Endodermal cell (in vitro differentiated cells): ENCODE results near the gene RFWD3. TPM values are rescaled to one million over a fixed set of nuclear protein-coding genes. Genes with fewer than 3 reads are reported as not detected.
"Not testable (repeated sequence)": the region's sequence is repeated elsewhere in the genome, so short reads cannot be mapped to it uniquely, and the experiment has no call there.

Experiments
- DNase-seq: peaks from one replicate; pipeline ENCODE4 v3.0.0-alpha.2; 2017
- H3K27ac ChIP-seq: 2 replicates; pipeline ENCODE4 v1.5.1; 2013; ENCODE audit warnings: mild to moderate bottlenecking, low read depth, low read length, moderate library complexity
- H3K27me3 ChIP-seq: 2 replicates; pipeline ENCODE4 v1.6.1; 2013; ENCODE audit warnings: mild to moderate bottlenecking, low read length, moderate library complexity; ENCODE audit not compliant: insufficient read depth, control insufficient read depth, poor library complexity, severe bottlenecking
- H3K36me3 ChIP-seq: 2 replicates; pipeline ENCODE4 v1.7.0; 2013; ENCODE audit warnings: mild to moderate bottlenecking, low read length, moderate library complexity; ENCODE audit not compliant: control insufficient read depth, insufficient read depth
- H3K4me1 ChIP-seq: one replicate; pipeline ENCODE4 v1.7.0; 2013; ENCODE audit warnings: low read length; ENCODE audit not compliant: control insufficient read depth, insufficient read depth
- H3K4me3 ChIP-seq: 2 replicates; pipeline ENCODE4 v1.5.1; 2013; ENCODE audit warnings: mild to moderate bottlenecking, low read length, moderate library complexity
- H3K9ac ChIP-seq: 2 replicates; pipeline ENCODE4 v1.6.1; 2013; ENCODE audit warnings: mild to moderate bottlenecking, low read length, moderate library complexity; ENCODE audit not compliant: poor library complexity, severe bottlenecking; ENCODE audit errors: extremely low read depth
- H3K9me3 ChIP-seq: 2 replicates; pipeline ENCODE4 v1.6.1; 2013; ENCODE audit warnings: mild to moderate bottlenecking, low read length, moderate library complexity; ENCODE audit not compliant: control insufficient read depth
- H3K27ac Mint-ChIP-seq: 2 replicates; pipeline ENCODE4 v1.8.0; 2020; ENCODE audit warnings: mixed read lengths
- H3K27me3 Mint-ChIP-seq: 2 replicates; pipeline ENCODE4 v1.8.0; 2021; ENCODE audit warnings: mild to moderate bottlenecking, mixed read lengths; ENCODE audit not compliant: insufficient read depth
- H3K36me3 Mint-ChIP-seq: 2 replicates; pipeline ENCODE4 v1.8.0; 2020; ENCODE audit warnings: low read depth, mixed read lengths
- H3K4me1 Mint-ChIP-seq: 2 replicates; pipeline ENCODE4 v1.8.0; 2020; ENCODE audit warnings: mixed read lengths
- H3K4me3 Mint-ChIP-seq: 2 replicates; pipeline ENCODE4 v1.8.0; 2020; ENCODE audit warnings: mild to moderate bottlenecking, moderate library complexity, mixed read lengths
- H3K9me3 Mint-ChIP-seq: 2 replicates; pipeline ENCODE4 v1.8.0; 2020; ENCODE audit warnings: mild to moderate bottlenecking, mixed read lengths
- WGBS, 2 experiments: methylation state at CpG; one replicate each; pipeline versions ENCODE4 v1.1.5 to v1.1.7; 2013; ENCODE audit warnings: missing lambda C conversion rate in 2 of 2, mixed read lengths in 1 of 2; ENCODE audit not compliant: insufficient coverage in 1 of 2, insufficient read length in 1 of 2; 5-methylcytosine and 5-hydroxymethylcytosine counted together
- total RNA-seq, 2 donors: library from RNA; stranded (reverse); fragmentation: NEBNext Ultra II Directional in 1 of 2; extraction: Animal tissue kit (Norgen Biotek cat#: 25700) in 1 of 2; gene quantifications; 2 replicates in 1 of 2; 3 replicates in 1 of 2; pipeline ENCODE4 v1.2.1, GENCODE V29; 2021
- TF ChIP-seq, protein P1 (sequence below): fragments of 200-600 bp; sonication (generic); conservative IDR thresholded peaks from 2 replicates; pipeline ENCODE4 v1.5.0; 2021; ENCODE audit warnings: antibody characterized with exemption, mild to moderate bottlenecking

The RFWD3 gene
- total RNA-seq, 2 donors from 2014 or later: 81.7 to 97.7 TPM

DNA sequence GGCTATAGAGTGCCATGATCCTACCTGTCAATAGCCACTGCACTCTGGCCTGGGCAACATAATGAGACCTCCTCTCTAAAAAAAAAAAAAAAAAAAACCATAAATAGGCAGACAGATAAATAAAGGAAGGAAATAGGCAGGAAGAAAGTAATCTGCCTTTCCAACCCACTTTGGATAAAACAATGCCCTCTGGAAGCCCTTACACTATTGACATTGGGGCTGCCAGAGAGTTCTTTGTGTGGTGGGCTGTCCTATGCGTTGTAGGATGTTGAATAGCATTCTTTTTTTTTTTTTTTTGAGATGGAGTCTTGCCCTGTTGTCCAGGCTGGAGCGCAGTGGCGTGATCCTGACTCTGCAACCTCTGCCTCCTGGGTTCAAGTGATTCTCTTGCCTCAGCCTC is 7.2 kb upstream of the RFWD3 start:
- Histone ChIP-seq H3K27me3 (no peaks in the 10 kb centered on the region), H3K4me1 (no peaks in the 10 kb centered on the region), H3K9ac (no peak overlapping the region), H3K9me3 (no peaks in the 10 kb centered on the region), H3K4me3 (no peak overlapping the region), H3K27ac (no peak overlapping the region), H3K36me3 (no peaks in the 10 kb centered on the region)
- WGBS, 2 experiments: 60 to 91% methylated on average over 1 to 3 of the region's 3 CpGs
- TF ChIP-seq, protein P1, sequence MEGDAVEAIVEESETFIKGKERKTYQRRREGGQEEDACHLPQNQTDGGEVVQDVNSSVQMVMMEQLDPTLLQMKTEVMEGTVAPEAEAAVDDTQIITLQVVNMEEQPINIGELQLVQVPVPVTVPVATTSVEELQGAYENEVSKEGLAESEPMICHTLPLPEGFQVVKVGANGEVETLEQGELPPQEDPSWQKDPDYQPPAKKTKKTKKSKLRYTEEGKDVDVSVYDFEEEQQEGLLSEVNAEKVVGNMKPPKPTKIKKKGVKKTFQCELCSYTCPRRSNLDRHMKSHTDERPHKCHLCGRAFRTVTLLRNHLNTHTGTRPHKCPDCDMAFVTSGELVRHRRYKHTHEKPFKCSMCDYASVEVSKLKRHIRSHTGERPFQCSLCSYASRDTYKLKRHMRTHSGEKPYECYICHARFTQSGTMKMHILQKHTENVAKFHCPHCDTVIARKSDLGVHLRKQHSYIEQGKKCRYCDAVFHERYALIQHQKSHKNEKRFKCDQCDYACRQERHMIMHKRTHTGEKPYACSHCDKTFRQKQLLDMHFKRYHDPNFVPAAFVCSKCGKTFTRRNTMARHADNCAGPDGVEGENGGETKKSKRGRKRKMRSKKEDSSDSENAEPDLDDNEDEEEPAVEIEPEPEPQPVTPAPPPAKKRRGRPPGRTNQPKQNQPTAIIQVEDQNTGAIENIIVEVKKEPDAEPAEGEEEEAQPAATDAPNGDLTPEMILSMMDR: no peak
- H3K4me3 Mint-ChIP-seq: no peak overlapping the region
- no peak for DNase-seq
- H3K27ac Mint-ChIP-seq: no peak overlapping the region
- H3K9me3 Mint-ChIP-seq: no peaks in the 10 kb centered on the region
- H3K4me1 Mint-ChIP-seq: no peaks in the 10 kb centered on the region
- H3K27me3 Mint-ChIP-seq: no peaks in the 10 kb centered on the region
- H3K36me3 Mint-ChIP-seq: no peaks in the 10 kb centered on the region

DNA sequence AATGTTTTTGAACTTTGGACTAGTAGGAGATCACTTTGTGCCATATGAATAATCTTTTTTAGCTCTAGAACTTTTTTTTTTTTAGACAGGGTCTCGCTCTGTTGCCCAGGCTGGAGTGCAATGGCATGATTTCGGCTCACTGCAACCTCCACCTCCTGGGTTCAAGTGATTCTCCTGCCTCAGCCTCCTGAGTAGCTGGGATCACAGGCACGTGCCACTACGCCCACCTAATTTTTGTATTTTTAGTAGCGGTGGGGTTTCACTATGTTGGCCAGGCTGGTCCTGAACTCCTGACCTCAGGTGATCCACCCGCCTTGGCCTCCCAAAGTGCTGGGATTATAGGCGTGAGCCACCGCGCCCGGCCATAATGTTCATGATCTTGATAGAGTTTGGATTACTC is 2.2 kb upstream of the RFWD3 start:
- H3K4me1 ChIP-seq, H3K27ac Mint-ChIP-seq, DNase-seq, H3K9me3 Mint-ChIP-seq, H3K27ac ChIP-seq, H3K4me3 ChIP-seq, H3K9me3 ChIP-seq, H3K27me3 ChIP-seq, H3K4me3 Mint-ChIP-seq, H3K9ac ChIP-seq, H3K4me1 Mint-ChIP-seq, H3K27me3 Mint-ChIP-seq: not testable (repeated sequence)
- H3K36me3 Mint-ChIP-seq: peaks cover 15% of the 10 kb centered on the region
- 91 to 100% methylated on average over 3 to 10 of the region's 10 CpGs for WGBS, 2 experiments
- H3K36me3 ChIP-seq: peaks cover 17% of the 10 kb centered on the region

DNA sequence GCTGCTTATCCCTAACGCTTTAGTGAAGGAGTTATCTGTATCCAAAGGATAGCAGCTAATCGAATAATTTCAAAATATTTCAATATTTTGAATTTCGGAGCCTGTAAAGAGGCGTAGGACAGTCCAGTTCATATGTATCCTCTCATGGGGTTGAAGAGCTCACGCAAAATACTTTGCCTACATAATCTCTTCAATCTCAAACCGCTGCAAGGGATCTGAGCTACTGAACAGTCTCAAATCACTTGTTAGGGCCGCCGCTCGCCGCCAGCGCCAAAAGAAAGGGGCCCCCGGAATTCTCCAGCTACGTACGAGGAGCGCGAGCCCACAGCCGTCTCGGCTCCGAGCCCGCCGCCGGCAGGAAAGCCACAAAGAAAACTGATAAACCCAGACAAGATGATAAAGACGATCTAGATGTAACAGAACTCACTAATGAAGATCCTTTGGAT is 601 bp upstream of the RFWD3 start:
- H3K36me3 Mint-ChIP-seq: peaks cover 30% of the 10 kb centered on the region
- Histone ChIP-seq H3K9me3 (no peaks in the 10 kb centered on the region), H3K36me3 (peaks cover 33% of the 10 kb centered on the region), H3K9ac (peak overlapping the region; percentile 70), H3K27me3 (no peaks in the 10 kb centered on the region), H3K4me1 (no peaks in the 10 kb centered on the region), H3K27ac (peak overlapping the region; percentile 74), H3K4me3 (peak overlapping the region; percentile 95)
- no peaks in the 10 kb centered on the region for H3K9me3 Mint-ChIP-seq
- H3K4me1 Mint-ChIP-seq: peaks cover 9% of the 10 kb centered on the region
- peak overlapping the region; percentile 82 for H3K4me3 Mint-ChIP-seq
- H3K27me3 Mint-ChIP-seq: no peaks in the 10 kb centered on the region
- WGBS, 2 experiments: 11 to 17% methylated on average over 11 to 23 of the region's 23 CpGs
- TF ChIP-seq, protein P1: no peak
- peak; percentile 81 for DNase-seq
- peak overlapping the region; percentile 96 for H3K27ac Mint-ChIP-seq

DNA sequence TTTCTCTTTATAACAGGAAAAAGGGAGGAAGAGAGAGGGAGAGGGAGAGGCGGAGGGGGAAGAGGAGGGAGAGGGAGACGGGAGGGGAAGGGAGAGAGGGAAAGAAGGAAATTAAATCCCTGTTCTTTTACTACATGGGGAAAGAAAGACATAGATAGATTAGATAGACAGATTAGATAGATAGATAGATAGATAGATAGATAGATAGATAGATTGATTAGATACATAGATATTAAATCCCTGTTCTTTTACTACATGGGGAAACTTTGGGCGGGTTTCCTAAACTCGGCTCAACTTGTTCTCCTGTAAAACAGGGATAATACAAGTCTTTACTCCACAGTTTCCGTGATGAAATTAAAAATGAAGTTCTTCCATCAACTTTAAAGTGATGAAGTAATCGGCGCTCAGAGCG is 661 bp downstream of the RFWD3 start:
- no peaks in the 10 kb centered on the region for H3K27me3 Mint-ChIP-seq
- TF ChIP-seq, protein P1: no peak
- DNase-seq: no peak
- peaks cover 40% of the 10 kb centered on the region for H3K36me3 Mint-ChIP-seq
- peak overlapping the region; percentile 92 for H3K9ac ChIP-seq
- peak overlapping the region; percentile 95 for H3K4me3 ChIP-seq
- H3K4me1 ChIP-seq: no peaks in the 10 kb centered on the region
- WGBS, 2 experiments: 13 to 40% methylated on average over 2 to 8 of the region's 8 CpGs
- peak overlapping the region; percentile 21 for H3K27ac Mint-ChIP-seq
- no peaks in the 10 kb centered on the region for H3K27me3 ChIP-seq
- peak overlapping the region; percentile 82 for H3K4me3 Mint-ChIP-seq
- peaks cover 46% of the 10 kb centered on the region for H3K36me3 ChIP-seq
- H3K27ac ChIP-seq: no peak overlapping the region
- H3K9me3 Mint-ChIP-seq: no peaks in the 10 kb centered on the region
- peaks cover 9% of the 10 kb centered on the region for H3K4me1 Mint-ChIP-seq
- H3K9me3 ChIP-seq: no peaks in the 10 kb centered on the region
